ENCODE results near the gene TSPEAR. TPM values are rescaled to one million over a fixed set of nuclear protein-coding genes. Genes with fewer than 3 reads are reported as not detected.

Gene TSPEAR
- total and polyA plus RNA-seq, 4 experiments from 2014 or later: 0.07 TPM; not detected in 3

DNA sequence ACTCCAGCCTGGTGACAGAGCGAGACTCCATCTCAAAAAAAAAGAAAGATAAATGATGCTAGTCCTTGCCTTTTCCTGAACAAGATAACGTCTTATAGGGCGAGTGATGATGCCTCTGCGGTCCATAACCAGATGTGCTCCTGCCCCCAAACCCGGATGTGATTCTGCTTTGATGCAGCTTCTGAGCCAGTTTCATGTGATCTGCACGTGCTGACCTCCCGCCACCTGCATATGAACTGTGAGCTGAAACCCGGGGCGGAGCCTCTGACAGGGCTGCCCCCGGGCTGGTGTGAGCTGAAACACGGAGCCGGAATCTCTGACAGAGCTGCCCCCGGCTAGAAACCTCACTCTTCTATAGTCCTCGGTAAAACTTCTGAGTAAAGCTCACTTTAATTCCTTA is 58.2 kb downstream of the TSPEAR start:
- H3K4me1 Mint-ChIP-seq: peaks cover 35 to 52% (median 43%) of the 10 kb centered on the region in 4 donors
- ChIA-PET POLR2A (ENCODE audit: partially characterized antibody) (interaction anchor here (0.7 to 3.6 kb wide), 4 partner anchors 27 to 143 kb away, joined by 3 to 29 read pairs (median 4); partner anchors contain the start of gene KRTAP10-9), CTCF (ENCODE audit: partially characterized antibody) (interaction anchor here (0.9 to 1.6 kb wide), 7 partner anchors 17 to 142 kb away, joined by 3 to 10 read pairs (median 4); no protein-coding TSS in a partner anchor)
- H3K4me3 Mint-ChIP-seq: no peak overlapping the region
- peak in 1 of 5 donors; percentile 21 for DNase-seq
- H3K36me3 Mint-ChIP-seq: peaks cover 14 to 17% of the 10 kb centered on the region in 2 donors
- Histone ChIP-seq H3K36me3 (ENCODE audit: insufficient read depth, low read length) (no peaks in the 10 kb centered on the region), H3K27me3 (ENCODE audit: insufficient read depth, low read length) (no peaks in the 10 kb centered on the region), H3K9me3 (ENCODE audit: control insufficient read depth in 1 of 2, low read length in 2 of 2) (peaks cover 3 to 4% of the 10 kb centered on the region in 2 donors), H3K27ac (ENCODE audit: low read depth, low read length) (no peak overlapping the region), H3K4me1 (ENCODE audit: insufficient read depth, low read length) (peaks cover 48% of the 10 kb centered on the region), H3K4me3 (ENCODE audit: low read length in 2 of 2) (no peak overlapping the region)
- H3K9me3 Mint-ChIP-seq: peaks cover 2 to 39% (median 25%) of the 10 kb centered on the region in 8 donors
- H3K27me3 Mint-ChIP-seq: no peaks in the 10 kb centered on the region
- peak overlapping the region; percentile 74 to 97 (median 95) for H3K27ac Mint-ChIP-seq
- intact Hi-C loops (cut with micrococcal nuclease): no loop called here

DNA sequence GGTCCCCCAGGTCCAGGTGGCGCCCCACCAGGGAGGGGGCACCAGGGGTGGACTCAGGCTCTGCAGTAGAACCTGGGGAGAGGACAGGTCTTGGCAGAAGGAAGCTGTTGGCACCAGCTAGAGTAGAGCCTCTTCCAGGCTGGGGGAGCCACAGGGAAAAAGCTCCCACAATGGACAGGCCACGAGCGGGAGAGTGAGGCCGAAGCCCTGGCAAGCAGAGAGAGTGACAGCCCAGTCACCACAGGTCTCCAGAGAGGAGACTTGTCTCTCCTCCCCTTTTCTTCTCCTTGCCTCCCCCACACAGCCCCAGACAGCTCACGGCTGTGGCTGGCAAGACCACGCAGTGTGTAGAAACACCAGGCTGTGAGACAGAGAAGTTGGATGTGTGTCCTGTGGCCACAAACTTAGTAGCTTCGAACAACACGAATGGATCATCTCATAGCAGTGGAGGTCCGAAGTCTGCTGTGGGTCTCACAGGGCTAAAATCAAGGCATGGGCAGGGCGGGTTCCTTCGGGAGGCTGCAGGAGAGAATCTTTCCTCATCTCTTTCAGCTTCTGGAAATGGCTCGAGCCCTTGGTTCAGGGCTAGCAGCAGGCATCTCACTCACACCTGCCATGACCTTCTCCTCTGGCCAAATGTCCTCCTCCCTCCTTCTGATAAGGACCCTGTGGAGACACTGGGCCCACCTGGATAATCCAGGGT is 60.2 kb downstream of the TSPEAR start:
- Histone ChIP-seq H3K36me3 (ENCODE audit: insufficient read depth, low read length) (no peaks in the 10 kb centered on the region), H3K4me1 (ENCODE audit: insufficient read depth, low read length) (peaks cover 30% of the 10 kb centered on the region), H3K4me3 (ENCODE audit: low read length in 2 of 2) (no peak overlapping the region), H3K27me3 (ENCODE audit: insufficient read depth, low read length) (no peaks in the 10 kb centered on the region), H3K9me3 (ENCODE audit: control insufficient read depth in 1 of 2, low read length in 2 of 2) (peaks cover 2 to 3% of the 10 kb centered on the region in 2 donors), H3K27ac (ENCODE audit: low read depth, low read length) (no peak overlapping the region)
- peaks cover 18 to 38% (median 25%) of the 10 kb centered on the region in 4 donors for H3K4me1 Mint-ChIP-seq
- no peaks in the 10 kb centered on the region for H3K27me3 Mint-ChIP-seq
- no peak for DNase-seq
- no peak overlapping the region for H3K4me3 Mint-ChIP-seq
- H3K27ac Mint-ChIP-seq: peak overlapping the region in 6 of 7 donors; percentile 25 to 80 (median 66)
- peaks cover 0 to 26% (median 11%) of the 10 kb centered on the region in 8 donors for H3K9me3 Mint-ChIP-seq
- ChIA-PET POLR2A (ENCODE audit: partially characterized antibody) (no interaction called here), CTCF (ENCODE audit: partially characterized antibody) (no interaction called here)
- peaks cover 3 to 5% of the 10 kb centered on the region in 2 donors for H3K36me3 Mint-ChIP-seq
- intact Hi-C loops (cut with micrococcal nuclease): no loop called here

DNA sequence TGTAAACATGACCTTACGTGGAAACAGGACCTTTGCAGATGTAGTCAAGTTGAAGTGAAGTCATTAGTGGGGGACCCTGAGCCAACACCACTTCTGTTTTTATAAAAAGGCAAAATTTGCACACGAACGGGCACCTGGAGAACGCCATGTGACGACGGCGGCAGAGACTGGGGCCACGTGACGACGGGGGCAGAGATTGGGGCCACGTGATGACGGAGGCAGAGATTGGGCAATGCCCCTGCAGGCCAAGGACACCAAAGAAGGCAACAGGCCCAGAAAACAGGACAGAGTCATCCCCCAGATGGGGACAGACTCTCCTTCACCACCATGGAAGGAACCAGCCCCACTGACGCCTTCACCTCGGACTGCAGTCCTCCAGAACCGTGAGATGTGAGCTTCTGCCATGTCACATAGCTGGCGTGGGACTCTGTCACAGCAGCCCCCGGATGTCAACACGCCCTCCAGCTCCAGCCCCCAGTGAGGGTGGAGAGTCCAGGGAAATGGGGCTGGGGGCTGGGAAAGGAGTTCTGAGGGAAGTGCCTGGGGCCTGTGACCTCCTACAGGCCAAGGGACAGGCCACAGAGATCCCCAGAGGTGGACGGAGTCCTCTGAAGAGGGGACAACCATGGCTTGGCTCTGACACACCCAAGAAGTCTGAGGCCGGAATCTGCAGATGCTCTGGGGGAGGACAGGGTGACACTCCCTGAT is 61.0 kb downstream of the TSPEAR start:
- POLR2A ChIA-PET (ENCODE audit: partially characterized antibody): no interaction called here
- no peaks in the 10 kb centered on the region for H3K27me3 Mint-ChIP-seq
- H3K9me3 Mint-ChIP-seq: peaks cover 0 to 25% (median 9%) of the 10 kb centered on the region in 8 donors

DNA sequence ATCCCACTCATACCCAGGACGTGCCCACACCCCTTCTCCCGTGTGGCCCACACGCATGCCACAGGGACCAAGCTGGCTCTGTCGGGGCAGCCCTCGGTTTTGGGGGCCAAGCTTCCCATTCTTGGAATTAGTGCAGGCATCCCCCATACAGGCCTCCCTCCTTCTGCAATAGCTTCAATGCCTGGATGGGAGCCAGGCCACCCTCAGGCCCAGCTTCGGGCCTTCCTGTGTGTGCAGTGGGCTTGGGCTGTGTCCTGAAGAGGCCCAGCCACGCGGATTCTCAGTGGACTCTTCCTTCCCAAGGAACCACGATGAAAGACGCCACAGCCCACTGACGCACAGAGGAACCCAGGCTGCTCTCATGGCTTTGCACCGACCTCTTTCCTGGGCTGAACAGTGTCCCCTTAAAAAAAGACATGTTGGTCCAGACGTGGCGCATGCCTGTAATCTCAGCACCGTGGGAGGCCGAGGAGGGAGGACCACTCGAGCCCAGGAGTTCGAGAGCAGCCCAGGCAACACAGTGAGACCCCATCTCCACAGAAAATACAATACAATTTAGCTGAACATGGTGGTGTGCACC is 61.8 kb downstream of the TSPEAR start:
- H3K36me3 ChIP-seq (ENCODE audit: insufficient read depth, low read length): no peaks in the 10 kb centered on the region
- no peak overlapping the region for H3K27ac ChIP-seq (ENCODE audit: low read depth, low read length)
- H3K27me3 ChIP-seq (ENCODE audit: insufficient read depth, low read length): no peaks in the 10 kb centered on the region
- intact Hi-C loops (cut with micrococcal nuclease): no loop called here
- peaks cover 15% of the 10 kb centered on the region for H3K4me1 ChIP-seq (ENCODE audit: insufficient read depth, low read length)
- Mint-ChIP-seq H3K4me3 (no peak overlapping the region), H3K4me1 (peaks cover 14 to 23% (median 18%) of the 10 kb centered on the region in 4 donors), H3K36me3 (peaks cover 8 to 9% of the 10 kb centered on the region in 2 donors), H3K27me3 (no peaks in the 10 kb centered on the region), H3K9me3 (peaks cover 0 to 28% (median 14%) of the 10 kb centered on the region in 8 donors), H3K27ac (peak overlapping the region in 2 of 7 donors; percentile 47 to 55)
- no peak overlapping the region for H3K4me3 ChIP-seq (ENCODE audit: low read length in 2 of 2)
- POLR2A ChIA-PET (ENCODE audit: partially characterized antibody): interaction anchor here (0.5 to 3.6 kb wide), 2 partner anchors 8 to 347 kb away, joined by 3 to 16 read pairs; partner anchors contain the start of gene KRTAP12-3
- CTCF ChIA-PET (ENCODE audit: partially characterized antibody): no interaction called here
- no peak for DNase-seq
- peaks cover 0 to 2% of the 10 kb centered on the region in 2 donors for H3K9me3 ChIP-seq (ENCODE audit: control insufficient read depth in 1 of 2, low read length in 2 of 2)

More for the DNA sequence above, 61.0 kb downstream of the TSPEAR start:
- Mint-ChIP-seq H3K27ac (peak overlapping the region in 3 of 7 donors; percentile 41 to 60 (median 55)), H3K4me3 (no peak overlapping the region), H3K4me1 (peaks cover 18 to 31% (median 21%) of the 10 kb centered on the region in 4 donors), H3K36me3 (peaks cover 3 to 4% of the 10 kb centered on the region in 2 donors)
- Histone ChIP-seq H3K4me1 (ENCODE audit: insufficient read depth, low read length) (peaks cover 23% of the 10 kb centered on the region), H3K27ac (ENCODE audit: low read depth, low read length) (no peak overlapping the region), H3K9me3 (ENCODE audit: control insufficient read depth in 1 of 2, low read length in 2 of 2) (no peaks in the 10 kb centered on the region), H3K36me3 (ENCODE audit: insufficient read depth, low read length) (no peaks in the 10 kb centered on the region), H3K27me3 (ENCODE audit: insufficient read depth, low read length) (no peaks in the 10 kb centered on the region), H3K4me3 (ENCODE audit: low read length in 2 of 2) (no peak overlapping the region)
- DNase-seq: no peak
- intact Hi-C loops (cut with micrococcal nuclease): no loop called here
- CTCF ChIA-PET (ENCODE audit: partially characterized antibody): no interaction called here

DNA sequence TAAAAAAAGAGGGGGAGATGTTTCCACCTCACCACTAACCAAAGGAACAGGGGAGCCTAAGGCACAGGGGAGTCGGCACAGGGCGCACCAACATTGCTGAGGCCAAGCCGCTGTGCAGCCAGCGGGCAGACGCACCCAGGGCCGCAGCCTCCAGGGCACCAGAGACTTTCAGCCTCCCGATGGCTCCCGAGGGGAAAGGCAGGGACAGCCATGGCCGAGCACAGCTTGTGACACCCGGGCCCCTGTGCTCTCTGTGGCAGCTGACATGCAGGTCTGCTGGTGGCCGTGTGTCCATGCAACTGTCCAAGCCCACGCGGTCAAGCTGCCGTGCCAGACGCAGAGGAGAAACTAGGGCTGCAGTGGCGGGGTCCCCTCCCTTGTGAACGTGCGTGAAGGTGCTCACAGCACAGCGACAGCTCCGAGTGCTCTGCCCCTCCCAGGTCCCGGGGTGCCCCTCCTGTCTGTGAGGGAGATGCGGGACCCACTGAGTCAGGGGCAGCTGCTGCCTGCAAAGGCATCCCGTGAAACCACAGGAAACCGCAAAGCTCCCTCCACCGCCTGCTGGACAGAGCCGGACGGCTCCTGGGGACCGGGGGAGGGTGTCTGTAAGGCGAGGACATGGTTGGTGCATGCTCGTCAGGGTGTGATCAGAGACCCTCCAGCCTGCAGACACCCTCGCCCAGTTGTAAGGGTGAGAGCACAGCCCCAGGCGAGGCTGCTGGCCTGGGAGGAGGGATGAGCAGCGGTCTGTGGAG is 62.6 kb downstream of the TSPEAR start:
- ChIA-PET CTCF (ENCODE audit: partially characterized antibody) (no interaction called here), POLR2A (ENCODE audit: partially characterized antibody) (interaction anchor here (3.6 kb wide), 1 partner anchor 9 kb away, joined by 16 read pairs; the partner anchor contains the start of gene KRTAP12-3)
- H3K27me3 ChIP-seq (ENCODE audit: insufficient read depth, low read length): no peaks in the 10 kb centered on the region
- Mint-ChIP-seq H3K27me3 (no peaks in the 10 kb centered on the region), H3K4me1 (peaks cover 5 to 15% (median 9%) of the 10 kb centered on the region in 4 donors), H3K36me3 (peaks cover 6 to 11% of the 10 kb centered on the region in 2 donors), H3K27ac (peak overlapping the region in 1 of 7 donors; percentile 41), H3K4me3 (no peak overlapping the region), H3K9me3 (peaks cover 0 to 31% (median 18%) of the 10 kb centered on the region in 8 donors)
- peaks cover 7% of the 10 kb centered on the region for H3K4me1 ChIP-seq (ENCODE audit: insufficient read depth, low read length)
- H3K4me3 ChIP-seq (ENCODE audit: low read length in 2 of 2): no peak overlapping the region
- DNase-seq: no peak
- H3K27ac ChIP-seq (ENCODE audit: low read depth, low read length): no peak overlapping the region
- H3K9me3 ChIP-seq (ENCODE audit: control insufficient read depth in 1 of 2, low read length in 2 of 2): peaks cover 0 to 9% of the 10 kb centered on the region in 2 donors
- no peaks in the 10 kb centered on the region for H3K36me3 ChIP-seq (ENCODE audit: insufficient read depth, low read length)
- intact Hi-C loops (cut with micrococcal nuclease): no loop called here

DNA sequence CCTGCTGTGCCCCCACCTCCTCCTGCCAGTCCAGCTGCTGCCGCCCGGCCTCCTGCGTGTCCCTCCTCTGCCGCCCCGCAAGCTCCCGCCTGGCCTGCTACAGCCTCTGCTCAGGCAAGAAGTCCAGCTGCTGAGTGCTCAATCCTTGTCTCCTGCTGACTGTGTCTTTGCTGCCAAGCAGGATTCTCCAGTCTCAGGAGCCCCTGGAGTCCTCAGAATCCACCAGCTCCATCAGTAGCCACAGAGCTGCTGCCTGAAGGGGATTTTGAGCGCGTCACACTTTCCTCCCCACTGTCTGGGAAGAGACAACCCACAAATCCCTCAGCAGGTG is 64.2 kb downstream of the TSPEAR start:
- H3K4me3 Mint-ChIP-seq: no peak overlapping the region
- ChIA-PET POLR2A (ENCODE audit: partially characterized antibody) (interaction anchor here (3.6 kb wide), 1 partner anchor 11 kb away, joined by 16 read pairs; the partner anchor contains the start of gene KRTAP12-3), CTCF (ENCODE audit: partially characterized antibody) (interaction anchor here (1.1 to 1.4 kb wide), 3 partner anchors 11 to 136 kb away, joined by 3 to 5 read pairs (median 4); partner anchors contain the start of gene KRTAP12-3)
- no peak overlapping the region for H3K4me3 ChIP-seq (ENCODE audit: low read length in 2 of 2)
- peaks cover 0 to 13% of the 10 kb centered on the region in 2 donors for H3K9me3 ChIP-seq (ENCODE audit: control insufficient read depth in 1 of 2, low read length in 2 of 2)
- no peak for DNase-seq
- H3K4me1 ChIP-seq (ENCODE audit: insufficient read depth, low read length): no peaks in the 10 kb centered on the region
- H3K36me3 Mint-ChIP-seq: peaks cover 10 to 11% of the 10 kb centered on the region in 2 donors
- no peaks in the 10 kb centered on the region for H3K27me3 Mint-ChIP-seq
- peaks cover 0 to 7% (median 4%) of the 10 kb centered on the region in 4 donors for H3K4me1 Mint-ChIP-seq
- peaks cover 0 to 40% (median 29%) of the 10 kb centered on the region in 8 donors for H3K9me3 Mint-ChIP-seq
- no peak overlapping the region for H3K27ac ChIP-seq (ENCODE audit: low read depth, low read length)
- intact Hi-C loops (cut with micrococcal nuclease): no loop called here
- no peaks in the 10 kb centered on the region for H3K36me3 ChIP-seq (ENCODE audit: insufficient read depth, low read length)
- no peaks in the 10 kb centered on the region for H3K27me3 ChIP-seq (ENCODE audit: insufficient read depth, low read length)
- peak overlapping the region in 1 of 7 donors; percentile 13 for H3K27ac Mint-ChIP-seq

Measured in CD4-positive, alpha-beta memory T cell (primary cell).